ENCODE data around the gene ALDH7A1.

The ALDH7A1 gene

GRCh38 chr5:126503602-126504104, 91.4 kb downstream of the ALDH7A1 start:
- DNase-seq: peak in 1 of 2 donors; percentile 22

- no peak for DNase-seq
These were observed 93.6 kb downstream of the ALDH7A1 start for GRCh38 chr5:126501448-126501847.

- peak; percentile 4 to 36 for DNase-seq
These were observed 95.1 kb downstream of the ALDH7A1 start for GRCh38 chr5:126499853-126500342.

GRCh38 chr5:126499278-126499677, 95.7 kb downstream of the ALDH7A1 start:
- no peak for DNase-seq

- no peak for DNase-seq
These were observed 97.5 kb downstream of the ALDH7A1 start for GRCh38 chr5:126497506-126497905.

GRCh38 chr5:126494393-126494792, 100.6 kb downstream of the ALDH7A1 start:
- no peak for DNase-seq

GRCh38 chr5:126492939-126493338, 102.1 kb downstream of the ALDH7A1 start:
- no peak for DNase-seq

- DNase-seq: no peak
These were observed 104.7 kb downstream of the ALDH7A1 start for GRCh38 chr5:126490167-126490940.

- DNase-seq: no peak
These were observed 106.5 kb downstream of the ALDH7A1 start for GRCh38 chr5:126488443-126489065.

GRCh38 chr5:126487596-126487995, 107.4 kb downstream of the ALDH7A1 start:
- DNase-seq: no peak

- DNase-seq: no peak
These were observed 108.7 kb downstream of the ALDH7A1 start for GRCh38 chr5:126486332-126486731.

GRCh38 chr5:126484253-126484652, 110.8 kb downstream of the ALDH7A1 start:
- no peak for DNase-seq

- DNase-seq: no peak
These were observed 111.9 kb downstream of the ALDH7A1 start for GRCh38 chr5:126483156-126483555.

- DNase-seq: no peak
These were observed 112.4 kb downstream of the ALDH7A1 start for GRCh38 chr5:126482591-126482990.

GRCh38 chr5:126481243-126481642, 113.8 kb downstream of the ALDH7A1 start:
- DNase-seq: no peak

All from inflammatory macrophage treated with lipopolysaccharide for 1 hour (primary cell).